ENCODE results near the gene P3H3.
A peak's percentile ranks its signal among the peaks of the same experiment; 100 is the strongest.

Gene P3H3

GRCh38 chr12:6828781-6829535 lies 751 bp downstream of the P3H3 start:
- no peak for DNase-seq

- DNase-seq: no peak
These were observed 1.5 kb downstream of the P3H3 start for GRCh38 chr12:6829536-6830220.

- DNase-seq: no peak
These were observed 2.2 kb downstream of the P3H3 start for GRCh38 chr12:6830286-6830890.

DNA sequence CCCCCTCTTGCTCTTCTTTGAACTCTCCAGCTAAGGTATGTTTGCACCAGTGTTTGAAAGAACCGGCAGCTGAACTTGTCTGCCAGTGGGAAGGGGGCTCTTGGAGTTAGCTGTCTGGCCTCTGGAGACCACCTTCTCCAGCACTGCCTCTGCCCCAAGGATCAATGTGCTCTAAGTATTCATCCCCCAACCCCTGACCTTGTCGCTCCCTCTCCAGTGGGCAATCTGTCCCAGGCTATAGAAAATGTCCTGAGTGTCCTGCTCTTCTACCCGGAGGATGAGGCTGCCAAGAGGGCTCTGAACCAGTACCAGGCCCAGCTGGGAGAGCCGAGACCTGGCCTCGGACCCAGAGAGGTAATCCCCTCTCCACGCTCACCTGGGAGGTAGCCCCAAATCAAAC lies 2.8 kb downstream of the P3H3 start:
- DNase-seq: no peak

- no peak for DNase-seq
These were observed 3.3 kb downstream of the P3H3 start for GRCh38 chr12:6831450-6831995.

- DNase-seq: no peak
These were observed 3.9 kb downstream of the P3H3 start for GRCh38 chr12:6832125-6832524.

DNA sequence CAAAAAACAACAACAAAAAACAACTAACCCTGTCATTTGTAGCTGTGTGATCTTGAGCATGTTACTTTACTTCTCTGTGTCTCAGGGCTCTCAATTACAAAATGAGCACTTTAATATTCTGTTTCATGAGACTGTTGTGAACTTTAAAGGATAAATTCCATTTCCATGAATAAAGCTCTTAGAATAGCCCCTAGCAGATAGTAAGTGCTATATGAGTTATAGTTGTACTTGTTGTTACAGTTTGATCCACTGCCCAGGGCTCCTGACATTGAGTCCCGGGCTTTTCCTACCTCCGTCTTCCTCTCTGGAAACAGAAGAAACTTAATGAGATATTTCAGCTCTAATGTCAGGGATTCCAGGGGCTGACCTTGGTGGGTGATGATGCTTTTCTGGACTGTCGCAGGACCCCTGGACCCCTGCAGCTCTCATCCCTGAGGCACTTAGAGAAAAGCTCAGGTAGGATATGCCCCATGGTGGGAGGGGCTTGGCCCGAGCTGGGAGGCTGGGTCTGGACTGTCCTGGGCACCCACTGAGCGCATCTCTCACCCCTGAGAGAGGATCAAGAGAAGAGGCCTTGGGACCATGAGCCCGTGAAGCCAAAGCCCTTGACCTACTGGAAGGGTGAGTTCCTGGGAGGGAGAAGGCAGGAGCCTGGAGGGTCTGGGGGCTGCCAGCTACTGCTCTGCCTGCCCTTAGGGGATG lies 5.1 kb downstream of the P3H3 start:
- no peak for DNase-seq

DNA sequence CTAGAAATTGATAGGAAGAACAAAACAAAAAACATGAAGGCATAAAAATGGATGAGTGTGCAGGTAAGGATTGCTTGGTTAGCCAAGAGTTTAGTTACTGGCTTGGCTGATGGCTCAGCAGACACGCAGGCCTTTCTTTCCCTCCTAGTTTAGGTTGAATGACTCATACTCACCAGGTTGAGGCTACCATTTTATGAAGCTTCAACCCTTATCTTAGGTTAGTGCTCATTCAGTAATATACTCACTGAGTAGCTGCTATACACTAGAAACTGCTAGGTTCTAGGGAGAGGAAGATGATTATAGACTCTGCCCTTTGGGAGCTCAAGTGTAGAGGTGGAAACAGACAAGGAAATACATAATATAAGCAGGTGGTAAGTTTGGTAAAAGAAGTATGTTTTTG lies 6.0 kb downstream of the P3H3 start:
- DNase-seq: no peak

GRCh38 chr12:6834873-6835272 lies 6.7 kb downstream of the P3H3 start:
- DNase-seq: peak; percentile 33

- no peak for DNase-seq
These were observed 8.6 kb downstream of the P3H3 start for GRCh38 chr12:6836851-6837250.

DNA sequence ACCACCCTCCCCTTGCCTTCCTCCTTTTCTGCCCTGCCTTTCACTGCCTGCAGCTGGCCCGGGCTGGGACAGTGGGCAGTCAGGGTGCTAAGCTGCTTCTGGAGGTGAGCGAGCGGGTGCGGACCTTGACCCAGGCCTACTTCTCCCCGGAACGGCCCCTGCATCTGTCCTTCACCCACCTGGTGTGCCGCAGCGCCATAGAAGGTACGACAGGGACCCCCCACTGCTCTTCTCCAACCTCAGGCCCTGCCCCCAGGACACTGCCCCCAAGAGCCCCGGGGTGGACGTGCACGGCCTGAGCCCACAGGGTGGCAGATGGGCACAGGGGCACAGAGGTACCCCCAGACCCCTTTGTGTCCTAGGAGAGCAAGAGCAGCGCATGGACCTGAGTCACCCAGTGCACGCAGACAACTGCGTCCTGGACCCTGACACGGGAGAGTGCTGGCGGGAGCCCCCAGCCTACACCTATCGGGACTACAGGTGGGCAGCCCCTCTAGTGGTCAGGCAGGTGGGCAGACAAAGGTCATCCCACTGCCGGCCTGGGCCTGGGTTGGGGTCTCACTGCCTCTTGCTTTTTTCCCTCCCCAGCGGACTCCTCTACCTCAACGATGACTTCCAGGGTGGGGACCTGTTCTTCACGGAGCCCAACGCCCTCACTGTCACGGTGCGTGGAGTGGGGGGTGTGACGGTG lies 9.3 kb downstream of the P3H3 start:
- DNase-seq: no peak

DNA sequence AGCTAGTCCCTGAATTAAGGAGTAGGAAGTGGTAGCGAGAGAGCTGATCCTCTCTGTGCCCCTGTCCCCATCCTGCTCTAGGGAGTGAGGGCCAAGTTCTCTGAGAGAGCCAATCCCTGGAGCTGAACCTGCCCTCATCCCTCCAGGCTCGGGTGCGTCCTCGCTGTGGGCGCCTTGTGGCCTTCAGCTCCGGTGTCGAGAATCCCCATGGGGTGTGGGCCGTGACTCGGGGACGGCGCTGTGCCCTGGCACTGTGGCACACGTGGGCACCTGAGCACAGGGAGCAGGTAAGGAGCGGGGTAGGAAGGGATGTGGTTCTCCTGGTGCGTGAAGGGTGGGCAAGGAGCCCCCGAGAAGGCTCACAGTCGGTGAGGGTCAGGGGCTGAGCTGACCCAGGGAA lies 10.6 kb downstream of the P3H3 start:
- DNase-seq: no peak

GRCh38 chr12:6839482-6840201 lies 11.4 kb downstream of the P3H3 start:
- DNase-seq: no peak

DNA sequence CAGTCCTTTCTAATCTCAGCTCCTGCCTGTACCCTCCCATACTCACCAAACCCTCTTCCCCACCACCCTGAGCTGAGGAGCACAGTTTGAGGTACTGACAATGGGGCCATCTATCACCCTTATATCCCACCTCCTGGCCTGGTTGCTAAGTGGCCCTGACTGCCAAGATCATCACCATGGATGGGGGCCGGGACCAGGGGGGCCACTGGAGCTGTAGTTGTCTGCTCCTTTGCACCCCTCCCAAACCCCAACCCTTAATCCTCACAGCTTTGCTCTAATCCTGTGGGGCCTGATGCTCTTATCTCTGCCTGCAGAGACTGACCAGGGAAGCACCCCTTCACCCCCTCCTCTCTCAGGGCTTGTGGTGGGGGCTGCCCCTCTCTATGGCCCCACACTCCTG lies 12.1 kb downstream of the P3H3 start:
- no peak for DNase-seq

- DNase-seq: no peak
These were observed 12.7 kb downstream of the P3H3 start, which contains the start of gene GNB3 for GRCh38 chr12:6840761-6841515. GNB3 (plus strand) TSS chr12:6840925; CDS start chr12:6841288, 363 bp downstream.

- DNase-seq: no peak
These were observed 13.9 kb downstream of the P3H3 start for GRCh38 chr12:6842075-6842474.

- DNase-seq: no peak
These were observed 15.1 kb downstream of the P3H3 start for GRCh38 chr12:6843118-6843902.

DNA sequence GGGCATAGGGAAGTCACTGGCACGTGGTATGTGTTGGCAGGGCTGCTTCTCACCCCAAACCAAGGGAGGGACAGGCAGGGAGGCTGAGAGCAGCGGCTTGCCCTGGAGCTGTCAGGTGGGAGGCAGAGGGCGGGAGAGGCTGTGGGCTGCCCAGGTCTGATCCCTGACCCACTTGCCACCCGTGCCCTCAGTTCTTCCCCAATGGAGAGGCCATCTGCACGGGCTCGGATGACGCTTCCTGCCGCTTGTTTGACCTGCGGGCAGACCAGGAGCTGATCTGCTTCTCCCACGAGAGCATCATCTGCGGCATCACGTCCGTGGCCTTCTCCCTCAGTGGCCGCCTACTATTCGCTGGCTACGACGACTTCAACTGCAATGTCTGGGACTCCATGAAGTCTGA lies 17.2 kb downstream of the P3H3 start:
- no peak for DNase-seq

GRCh38 chr12:6846316-6846869 lies 18.2 kb downstream of the P3H3 start:
- no peak for DNase-seq

- no peak for DNase-seq
These were observed 19.5 kb downstream of the P3H3 start for GRCh38 chr12:6847676-6848075.

Measured in NCI-H2227 treated with DMSO at 0.1 percent for 48 hours (cell line).